ENCODE data around the gene MAX.

DNA sequence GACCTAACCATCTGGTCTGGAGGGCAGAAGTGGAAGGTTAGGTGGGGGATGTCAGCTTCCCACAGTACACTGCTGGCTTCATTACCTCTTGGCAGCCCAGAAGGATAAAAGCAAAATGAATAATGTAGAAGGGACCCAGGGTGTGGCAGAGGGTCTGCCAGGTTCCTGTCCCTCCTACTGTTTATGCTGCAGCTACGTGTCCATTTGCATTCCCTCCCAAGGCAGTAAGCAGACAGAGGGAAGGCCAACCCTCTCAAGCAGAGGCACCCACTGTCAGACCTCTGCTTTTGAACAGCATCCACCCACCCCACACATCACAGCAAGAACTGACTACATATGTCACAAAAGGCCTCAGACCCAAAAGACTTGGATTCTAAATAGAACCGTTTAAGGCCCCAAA is 19.4 kb downstream of the MAX start:
- TF ChIP-seq ZNF549 (CRISPR knock-in tag; IDR thresholded peaks at IDR 0.05) = no peak
- no peak for TF ChIP-seq CEBPB (IDR thresholded peaks at IDR 0.05; ENCODE audit: borderline replicate concordance, low read depth, low read length)
- TF ChIP-seq POLR2AphosphoS5 (IDR thresholded peaks at IDR 0.05; ENCODE audit: low read depth, low read length) = no peak
- TF ChIP-seq, protein P1, sequence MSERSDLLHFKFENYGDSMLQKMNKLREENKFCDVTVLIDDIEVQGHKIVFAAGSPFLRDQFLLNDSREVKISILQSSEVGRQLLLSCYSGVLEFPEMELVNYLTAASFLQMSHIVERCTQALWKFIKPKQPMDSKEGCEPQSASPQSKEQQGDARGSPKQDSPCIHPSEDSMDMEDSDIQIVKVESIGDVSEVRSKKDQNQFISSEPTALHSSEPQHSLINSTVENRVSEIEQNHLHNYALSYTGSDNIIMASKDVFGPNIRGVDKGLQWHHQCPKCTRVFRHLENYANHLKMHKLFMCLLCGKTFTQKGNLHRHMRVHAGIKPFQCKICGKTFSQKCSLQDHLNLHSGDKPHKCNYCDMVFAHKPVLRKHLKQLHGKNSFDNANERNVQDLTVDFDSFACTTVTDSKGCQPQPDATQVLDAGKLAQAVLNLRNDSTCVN (CRISPR knock-in tag; IDR thresholded peaks at IDR 0.05; ENCODE audit: borderline replicate concordance) = no peak
- no peak for TF ChIP-seq NR1H2 (CRISPR knock-in tag; IDR thresholded peaks at IDR 0.05; ENCODE audit: borderline replicate concordance, low read depth)
- no peak for TF ChIP-seq POGZ (CRISPR knock-in tag; IDR thresholded peaks at IDR 0.05)
- TF ChIP-seq, protein P2, sequence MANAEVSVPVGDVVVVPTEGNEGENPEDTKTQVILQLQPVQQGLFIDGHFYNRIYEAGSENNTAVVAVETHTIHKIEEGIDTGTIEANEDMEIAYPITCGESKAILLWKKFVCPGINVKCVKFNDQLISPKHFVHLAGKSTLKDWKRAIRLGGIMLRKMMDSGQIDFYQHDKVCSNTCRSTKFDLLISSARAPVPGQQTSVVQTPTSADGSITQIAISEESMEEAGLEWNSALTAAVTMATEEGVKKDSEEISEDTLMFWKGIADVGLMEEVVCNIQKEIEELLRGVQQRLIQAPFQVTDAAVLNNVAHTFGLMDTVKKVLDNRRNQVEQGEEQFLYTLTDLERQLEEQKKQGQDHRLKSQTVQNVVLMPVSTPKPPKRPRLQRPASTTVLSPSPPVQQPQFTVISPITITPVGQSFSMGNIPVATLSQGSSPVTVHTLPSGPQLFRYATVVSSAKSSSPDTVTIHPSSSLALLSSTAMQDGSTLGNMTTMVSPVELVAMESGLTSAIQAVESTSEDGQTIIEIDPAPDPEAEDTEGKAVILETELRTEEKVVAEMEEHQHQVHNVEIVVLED (CRISPR knock-in tag; IDR thresholded peaks at IDR 0.05; ENCODE audit: borderline replicate concordance) = no peak
- no peak for TF ChIP-seq TCF7 (IDR thresholded peaks at IDR 0.05; ENCODE audit: low read depth)
- TF ChIP-seq ZNF83 (CRISPR knock-in tag; IDR thresholded peaks at IDR 0.05; ENCODE audit: borderline replicate concordance) = no peak
- TF ChIP-seq, protein P3, sequence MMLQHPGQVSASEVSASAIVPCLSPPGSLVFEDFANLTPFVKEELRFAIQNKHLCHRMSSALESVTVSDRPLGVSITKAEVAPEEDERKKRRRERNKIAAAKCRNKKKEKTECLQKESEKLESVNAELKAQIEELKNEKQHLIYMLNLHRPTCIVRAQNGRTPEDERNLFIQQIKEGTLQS (CRISPR knock-in tag; IDR thresholded peaks at IDR 0.05) = no peak
- TF ChIP-seq TAF15 (IDR thresholded peaks at IDR 0.05; ENCODE audit: low read depth, low read length, poor library complexity, severe bottlenecking) = no peak
- no peak for TF ChIP-seq ZNF225 (CRISPR knock-in tag; IDR thresholded peaks at IDR 0.05)

Data from HepG2 (cell line).